HL-60 (cell line): ENCODE measurements around the gene RILPL1.

ENCODE experiments used
- DNase-seq, 2 experiments: peaks; one replicate each; pipeline ENCODE4 v3.0.0-alpha.2; 2010 to 2020; ENCODE audit warnings: low read depth in 1 of 2, low spot score in 1 of 2
- H3K27ac ChIP-seq: fragments of 250-450 bp; sonication (Bioruptor Pico); replicated peaks from 2 replicates; pipeline ENCODE4 v1.5.1; 2020; ENCODE audit warnings: mild to moderate bottlenecking, moderate library complexity
- H3K27me3 ChIP-seq: fragments of 250-450 bp; sonication (Bioruptor Pico); 2 replicates; pipeline ENCODE4 v1.5.1; 2021; ENCODE audit warnings: mild to moderate bottlenecking, moderate library complexity; ENCODE audit not compliant: insufficient read depth, poor library complexity, severe bottlenecking
- H3K4me3 ChIP-seq: replicated peaks from 2 replicates; pipeline ENCODE4 v1.5.1; 2011; ENCODE audit warnings: mild to moderate bottlenecking, control low read depth, low read length; ENCODE audit not compliant: insufficient read depth
- CTCF ChIP-seq: IDR thresholded peaks from one replicate; pipeline ENCODE4 v1.5.1; 2011; ENCODE audit warnings: low read length, control low read depth, inconsistent platforms; ENCODE audit not compliant: insufficient read depth
- GABPA ChIP-seq: IDR thresholded peaks from 2 replicates; pipeline ENCODE4 v1.6.1; 2012; ENCODE audit warnings: low read depth
- POLR2AphosphoS5 ChIP-seq: IDR thresholded peaks from 2 replicates; pipeline ENCODE4 v1.6.1; 2012; ENCODE audit warnings: low read depth
- REST ChIP-seq: IDR thresholded peaks from 2 replicates; pipeline ENCODE4 v1.6.1; 2012; ENCODE audit warnings: low read depth; ENCODE audit not compliant: insufficient replicate concordance
- SPI1 ChIP-seq: IDR thresholded peaks from 2 replicates; pipeline ENCODE4 v1.6.1; 2012; ENCODE audit warnings: low read depth, mild to moderate bottlenecking, borderline replicate concordance

The RILPL1 gene

GRCh38 chr12:123449856-123450255, 83.7 kb downstream of the RILPL1 start:
- H3K27me3 ChIP-seq = no peaks in the 10 kb centered on the region
- TF ChIP-seq CTCF (no peak), GABPA (no peak), REST (no peak)
- no peak overlapping the region for H3K4me3 ChIP-seq
- peak overlapping the region; percentile 96 for H3K27ac ChIP-seq
- no peak for DNase-seq

GRCh38 chr12:123449249-123449733, 84.2 kb downstream of the RILPL1 start:
- DNase-seq = no peak
- no peak overlapping the region for H3K4me3 ChIP-seq
- peak overlapping the region; percentile 96 for H3K27ac ChIP-seq
- no peak for TF ChIP-seq POLR2AphosphoS5
- TF ChIP-seq SPI1 = no peak
- no peak for TF ChIP-seq CTCF
- TF ChIP-seq REST = no peak
- H3K27me3 ChIP-seq = no peaks in the 10 kb centered on the region

- no peak for DNase-seq
- H3K27me3 ChIP-seq = no peaks in the 10 kb centered on the region
- H3K27ac ChIP-seq = peak overlapping the region; percentile 34
- TF ChIP-seq CTCF (no peak), SPI1 (no peak), POLR2AphosphoS5 (no peak), REST (no peak), GABPA (no peak)
- H3K4me3 ChIP-seq = no peak overlapping the region
Measured at GRCh38 chr12:123446333-123446713, 87.2 kb downstream of the RILPL1 start.
